G401.6 (cell line): ENCODE measurements around the gene PRAF2.

Experiments used
- FAIRE-seq: peaks from 2 replicates; lab custom pipeline; 2012; peaks lifted over from hg19 to GRCh38; lab: Jason Lieb, UNC

Gene PRAF2, protein sequence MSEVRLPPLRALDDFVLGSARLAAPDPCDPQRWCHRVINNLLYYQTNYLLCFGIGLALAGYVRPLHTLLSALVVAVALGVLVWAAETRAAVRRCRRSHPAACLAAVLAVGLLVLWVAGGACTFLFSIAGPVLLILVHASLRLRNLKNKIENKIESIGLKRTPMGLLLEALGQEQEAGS

DNA sequence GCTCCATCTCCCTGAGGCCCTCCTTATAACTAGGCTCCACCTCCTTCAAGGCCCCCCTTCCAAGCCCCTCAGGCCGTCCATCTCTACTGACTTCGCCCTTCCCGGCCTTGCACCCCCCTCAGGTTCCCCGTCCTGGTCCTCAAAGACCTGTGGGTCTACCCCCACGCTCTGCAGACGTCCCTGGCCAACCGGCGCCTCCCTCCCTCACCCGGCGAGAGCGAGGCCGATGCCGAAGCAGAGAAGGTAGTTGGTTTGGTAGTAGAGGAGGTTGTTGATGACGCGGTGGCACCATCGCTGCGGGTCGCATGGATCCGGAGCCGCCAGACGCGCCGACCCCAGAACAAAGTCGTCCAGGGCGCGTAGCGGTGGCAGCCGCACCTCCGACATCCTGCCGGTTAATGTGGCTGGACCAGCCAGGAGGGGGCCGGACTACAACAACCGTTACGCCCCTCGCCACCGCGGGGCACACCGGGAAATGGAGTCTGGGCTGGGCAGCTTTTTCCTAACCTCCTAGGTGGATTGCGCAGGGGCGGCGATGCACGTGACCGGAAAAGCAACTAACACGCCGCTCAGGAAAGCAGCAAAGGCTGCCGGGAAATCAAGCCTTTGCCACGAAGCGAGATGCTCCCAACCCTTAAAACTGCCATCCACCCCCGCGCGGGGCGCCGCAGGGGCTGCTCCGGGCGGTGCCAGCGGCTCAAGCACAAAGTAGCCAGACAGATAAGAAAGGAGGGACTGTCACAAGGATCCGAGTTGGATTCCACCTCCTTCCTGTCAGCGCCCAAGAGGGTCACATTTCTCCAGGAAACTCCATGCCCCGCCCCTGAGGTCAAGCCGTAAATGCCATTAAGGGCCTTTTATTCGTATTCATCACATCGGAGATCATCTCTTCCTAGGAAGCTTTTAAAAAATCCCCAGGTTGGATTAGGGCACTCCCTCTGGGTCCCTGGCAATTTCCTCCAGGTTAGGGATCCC is at the start of gene PRAF2:
TSS of gene PRAF2 (minus strand) at position 402 of the 975 bp plus-strand sequence. CDS start at position 387, 15 bp downstream.
- FAIRE-seq, result peak; percentile 98

DNA sequence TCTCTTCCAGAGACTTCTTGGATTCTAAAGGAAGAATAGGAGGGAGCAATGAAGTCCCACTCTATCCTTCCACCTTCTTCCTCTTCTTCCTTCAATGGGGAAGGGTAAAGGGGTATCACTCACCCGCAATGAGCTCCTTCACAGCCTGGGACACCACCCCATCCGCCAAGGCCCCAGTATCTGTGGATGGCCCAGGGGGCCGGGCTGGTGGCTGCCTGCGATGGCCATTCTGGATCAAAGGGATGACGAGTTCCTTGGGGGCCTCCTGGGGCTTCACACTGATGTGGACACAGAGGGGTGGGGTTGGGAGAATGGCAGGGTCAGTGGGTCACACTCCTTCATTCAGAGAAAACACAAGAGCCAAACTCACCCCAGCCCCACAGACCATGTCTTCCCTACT is 48.7 kb upstream of the PRAF2 start:
- FAIRE-seq, result no peak

DNA sequence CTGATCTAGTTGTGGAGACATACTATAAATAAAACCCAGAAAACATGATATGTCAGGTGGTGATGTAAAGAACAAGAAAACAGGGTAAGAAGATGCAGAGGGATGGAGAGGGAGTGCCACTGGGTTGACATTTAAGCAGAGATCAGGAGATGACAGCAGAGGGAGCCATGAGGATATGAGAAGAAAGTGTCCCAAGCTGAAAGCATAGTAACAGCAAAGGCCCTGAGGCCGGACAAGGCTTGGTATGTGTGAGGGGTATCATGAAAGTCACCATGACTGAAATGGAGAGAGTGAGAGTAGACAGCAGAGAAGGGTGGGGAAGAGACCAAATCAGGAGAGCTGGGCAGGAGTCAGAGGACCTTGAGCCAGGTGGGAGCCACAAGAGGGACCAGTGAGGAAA is 46.3 kb upstream of the PRAF2 start:
- no peak for FAIRE-seq

DNA sequence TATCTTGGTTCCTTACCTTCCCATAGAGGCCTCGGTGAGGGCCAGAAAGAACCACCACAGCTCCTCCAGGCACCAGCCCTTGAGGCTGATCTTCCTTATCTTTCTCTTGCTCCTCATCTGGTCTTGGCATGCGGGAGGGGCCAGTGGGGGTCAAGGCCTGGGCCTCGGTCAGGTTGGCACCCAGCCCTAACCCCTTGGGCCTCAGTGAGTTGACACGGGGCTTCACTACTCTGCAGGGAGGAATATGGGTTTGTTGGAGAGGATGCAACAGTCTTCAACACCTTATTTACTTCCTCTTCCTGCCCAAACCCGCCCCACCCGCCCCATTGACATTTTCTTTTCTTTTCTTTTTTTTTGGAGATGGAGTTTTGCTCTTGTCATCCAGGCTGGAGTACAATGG is 43.8 kb upstream of the PRAF2 start:
- no peak for FAIRE-seq

DNA sequence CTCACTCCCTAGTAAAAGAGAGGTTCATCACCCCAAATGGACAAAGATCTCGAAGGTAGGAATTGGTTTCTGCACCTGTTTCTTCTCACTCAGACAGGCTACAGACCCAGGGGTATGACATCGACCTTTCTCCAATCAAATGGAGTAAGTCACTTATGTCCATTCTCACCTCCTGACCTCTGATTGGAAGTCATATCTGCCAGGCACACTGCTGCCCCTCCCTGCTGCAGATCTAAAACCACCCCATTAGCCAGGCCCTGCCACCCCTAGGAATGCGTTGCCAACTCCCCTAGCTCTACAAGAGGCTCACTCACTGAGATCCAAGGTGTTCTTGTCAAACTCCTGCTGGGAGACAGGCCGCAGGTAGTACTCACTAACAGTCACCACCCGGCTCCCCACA is 42.9 kb upstream of the PRAF2 start:
- no peak for FAIRE-seq

DNA sequence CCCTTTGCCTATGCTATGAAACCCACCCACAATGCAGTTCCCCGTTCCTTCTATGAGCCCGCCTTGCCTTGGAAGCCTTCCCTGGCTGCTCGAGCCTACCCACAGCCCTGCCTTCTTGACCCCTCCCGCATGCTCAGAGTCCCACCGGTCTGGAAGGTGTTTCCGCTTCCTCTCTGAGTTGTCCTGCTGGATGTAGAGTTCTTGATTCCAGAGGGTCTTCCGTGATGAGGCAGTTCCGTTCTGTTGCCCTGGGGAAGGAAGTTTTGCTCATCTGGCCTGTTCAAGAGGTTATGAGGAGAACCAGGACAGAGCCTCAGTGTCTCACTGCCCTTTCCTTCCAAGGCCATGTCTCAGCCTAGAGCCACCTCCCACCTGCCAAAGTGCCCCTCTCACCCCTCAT is 42.3 kb upstream of the PRAF2 start:
- no peak for FAIRE-seq

DNA sequence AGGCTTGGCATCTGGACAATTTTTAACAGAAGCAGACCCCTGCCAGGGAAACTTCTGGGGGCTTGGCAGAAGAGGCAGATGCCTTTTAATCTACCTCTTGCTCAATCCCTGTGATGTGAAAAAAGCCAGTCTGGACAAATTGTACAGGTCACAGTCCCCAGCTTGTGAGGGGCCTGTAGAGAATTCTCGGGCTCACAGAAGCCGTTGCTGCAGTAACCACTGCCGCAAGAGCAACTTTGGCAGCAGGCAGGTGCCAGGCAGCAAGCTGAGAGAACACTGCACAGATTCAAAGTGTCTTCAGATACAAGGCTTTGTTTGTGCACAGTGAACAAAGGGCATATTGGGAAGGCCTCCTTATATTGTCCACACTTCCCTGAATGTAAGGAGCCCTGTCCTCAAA is 38.0 kb upstream of the PRAF2 start:
- no peak for FAIRE-seq

DNA sequence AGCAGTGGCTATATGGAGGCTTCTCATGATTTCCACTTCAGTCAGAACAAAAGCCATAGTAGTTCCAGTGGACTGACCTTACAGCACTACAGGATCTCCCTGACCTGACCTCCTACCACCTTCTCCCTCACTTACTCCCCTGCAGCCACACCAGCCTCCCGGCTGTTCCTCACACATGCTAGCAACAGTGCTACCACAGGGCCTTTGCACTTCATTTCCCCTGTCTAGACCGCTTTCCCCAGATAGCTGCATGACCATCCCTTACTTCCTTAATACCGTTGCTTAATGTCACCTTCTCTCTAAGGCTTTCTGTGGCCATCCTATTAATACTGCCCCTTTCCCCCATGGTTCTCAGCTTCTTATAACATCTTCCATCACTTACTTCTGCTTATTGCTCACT is 36.6 kb upstream of the PRAF2 start:
- FAIRE-seq, result no peak

DNA sequence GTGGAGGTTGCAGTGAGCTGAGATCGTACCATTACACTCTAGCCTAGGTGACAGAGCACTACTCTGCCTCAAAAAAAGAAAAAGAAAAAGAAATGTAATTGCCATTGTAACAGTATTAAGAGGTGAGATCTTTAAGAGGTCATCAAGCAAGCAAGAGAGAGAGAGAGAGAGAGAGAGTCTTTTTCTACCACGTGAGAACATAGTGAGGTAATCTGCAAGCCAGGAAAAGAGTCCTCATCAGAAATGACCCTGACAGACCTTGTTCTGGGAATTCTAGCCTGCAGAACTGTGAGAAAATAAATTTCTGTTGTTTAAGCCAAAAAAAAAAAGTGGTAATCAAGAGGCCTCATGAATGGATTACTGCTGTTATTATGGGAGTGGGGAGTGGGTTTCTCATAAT is 34.8 kb upstream of the PRAF2 start:
- FAIRE-seq, result no peak

DNA sequence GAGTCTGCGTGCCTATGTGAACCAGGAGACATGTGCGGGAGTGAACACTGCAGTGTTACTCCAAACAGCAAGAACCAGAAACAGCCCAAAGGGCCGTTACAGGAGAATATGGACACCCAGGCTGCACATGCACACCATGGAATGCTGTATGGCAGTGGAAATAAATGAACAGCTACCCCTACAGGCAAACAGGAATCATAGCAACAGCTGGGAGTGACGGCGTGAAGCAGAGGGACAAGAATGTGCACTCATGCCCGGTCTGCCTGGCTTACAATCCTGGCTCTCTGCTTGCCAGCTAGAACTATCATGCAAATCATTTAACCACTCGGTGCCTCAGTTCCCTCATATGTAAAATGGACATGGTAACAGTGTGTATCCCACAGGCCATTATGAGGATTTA is 33.1 kb upstream of the PRAF2 start:
- no peak for FAIRE-seq

DNA sequence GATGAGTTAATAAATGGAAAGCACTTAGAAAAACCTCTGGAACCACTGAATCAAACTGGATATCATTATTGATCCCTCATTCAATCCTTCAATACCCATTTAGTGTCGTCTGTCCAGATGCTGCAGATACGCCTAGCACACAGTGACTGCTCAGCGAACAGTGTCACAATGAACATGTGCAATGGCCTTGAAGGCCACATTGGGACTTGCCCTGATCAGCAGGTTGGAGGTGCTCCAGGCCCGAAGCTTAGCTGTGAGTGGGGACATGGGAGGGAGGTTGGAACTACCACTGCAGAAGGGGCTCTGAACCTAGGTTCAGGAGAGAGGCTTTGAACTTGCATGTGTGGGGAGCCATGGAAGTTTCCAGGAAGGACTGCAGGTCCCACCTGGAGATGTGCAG is 32.5 kb upstream of the PRAF2 start:
- FAIRE-seq, result no peak

DNA sequence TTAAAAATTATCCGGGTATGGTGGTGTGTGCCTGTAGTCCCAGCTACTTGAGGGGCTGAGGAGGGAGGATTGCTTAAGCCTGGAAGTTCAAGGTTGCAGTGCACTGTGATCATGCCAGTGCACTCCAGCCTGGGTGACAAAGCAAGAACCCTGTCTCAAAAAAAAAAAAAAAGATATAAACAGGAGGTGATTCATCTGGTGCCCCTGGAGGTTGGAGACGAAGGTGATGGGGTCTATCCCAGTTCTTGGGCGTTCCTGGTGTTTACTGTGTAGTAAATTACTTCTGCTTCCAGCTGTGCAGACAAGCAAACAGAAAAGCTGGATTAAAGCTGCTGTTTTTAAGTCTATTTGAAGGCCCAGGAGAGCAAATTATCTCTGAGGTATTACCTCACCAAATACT is 29.8 kb upstream of the PRAF2 start:
- no peak for FAIRE-seq

DNA sequence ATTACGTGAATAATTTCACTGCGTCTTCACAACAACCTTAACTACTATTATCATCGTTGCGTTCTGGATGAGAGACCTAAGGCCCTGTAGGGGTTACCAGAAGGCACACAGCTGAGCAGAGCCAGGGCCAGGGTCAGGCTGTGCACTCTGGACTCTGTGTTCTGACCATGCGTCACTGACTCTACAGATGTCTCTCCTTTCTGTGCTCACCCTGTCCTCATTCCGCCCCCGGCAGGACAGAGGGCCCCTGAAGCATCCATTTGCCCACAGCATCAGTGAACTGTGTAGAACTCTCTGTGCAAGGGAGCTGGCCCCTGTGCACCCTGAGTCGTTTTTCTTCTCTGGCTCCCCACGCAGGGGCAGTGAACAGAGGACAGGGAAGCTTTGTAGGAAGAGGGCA is 28.4 kb upstream of the PRAF2 start:
- no peak for FAIRE-seq

DNA sequence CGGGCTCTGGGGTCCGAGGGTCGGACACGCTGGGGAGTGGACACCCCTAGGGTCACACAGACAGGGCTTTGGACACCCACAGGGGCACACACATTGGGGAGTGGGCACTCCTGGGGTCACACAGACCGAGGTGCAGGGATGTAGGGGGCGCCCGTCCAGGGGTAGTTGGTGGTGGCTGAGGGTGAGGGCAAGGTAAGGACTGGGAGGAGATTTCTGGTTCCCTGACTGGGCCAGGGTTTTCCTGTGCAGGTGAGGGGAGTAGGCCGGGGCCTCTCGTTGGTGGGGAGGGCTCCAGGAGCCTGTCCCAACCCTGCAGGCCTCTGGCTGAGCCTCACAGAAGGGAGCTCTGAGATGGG is 27.8 kb upstream of the PRAF2 start:
- FAIRE-seq, result no peak

DNA sequence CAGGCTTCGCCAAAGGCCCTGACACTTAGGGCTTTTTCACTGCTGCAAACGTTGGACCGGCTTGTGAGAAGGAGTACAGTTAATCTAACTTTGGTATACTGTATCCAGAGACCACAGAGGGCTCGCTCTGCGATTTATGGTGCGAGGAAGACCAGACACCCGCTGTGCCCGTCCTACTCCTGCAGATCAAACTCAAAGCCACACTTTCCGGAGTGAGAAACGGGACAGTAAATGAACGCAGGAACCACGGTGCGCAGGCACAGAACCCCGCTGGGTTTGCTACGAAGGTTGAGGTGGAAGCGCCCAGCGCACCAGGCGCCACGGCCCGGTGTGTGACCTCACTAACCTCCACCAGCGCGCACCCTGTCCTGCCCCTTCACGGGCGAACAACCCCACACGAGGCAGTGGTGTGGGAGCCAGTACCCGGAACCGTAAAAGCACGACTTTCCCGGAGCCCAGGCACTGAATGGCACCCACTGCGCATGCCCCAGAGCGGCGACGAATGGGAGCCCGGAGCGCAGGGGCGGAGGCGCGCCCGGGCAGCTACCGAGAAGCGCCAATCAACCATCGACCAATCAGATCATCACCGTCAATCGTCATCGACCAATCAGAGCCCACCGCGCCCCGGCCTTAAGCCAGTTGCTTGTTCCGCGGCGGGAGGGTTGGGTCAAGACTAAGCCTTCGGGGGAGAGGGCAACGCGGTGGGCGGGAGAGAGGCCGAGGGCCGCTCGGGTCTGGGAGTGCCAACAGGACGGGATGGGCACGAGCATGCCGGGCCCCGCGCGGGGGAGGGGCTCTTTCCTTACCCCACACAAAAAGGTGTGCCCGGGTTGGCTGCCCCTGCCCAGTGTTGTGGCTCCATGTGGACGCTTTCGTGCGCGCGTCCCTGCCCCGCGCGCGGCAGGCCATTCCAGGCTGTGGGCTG is 27.2 kb upstream of the PRAF2 start:
- peak; percentile 90 for FAIRE-seq

DNA sequence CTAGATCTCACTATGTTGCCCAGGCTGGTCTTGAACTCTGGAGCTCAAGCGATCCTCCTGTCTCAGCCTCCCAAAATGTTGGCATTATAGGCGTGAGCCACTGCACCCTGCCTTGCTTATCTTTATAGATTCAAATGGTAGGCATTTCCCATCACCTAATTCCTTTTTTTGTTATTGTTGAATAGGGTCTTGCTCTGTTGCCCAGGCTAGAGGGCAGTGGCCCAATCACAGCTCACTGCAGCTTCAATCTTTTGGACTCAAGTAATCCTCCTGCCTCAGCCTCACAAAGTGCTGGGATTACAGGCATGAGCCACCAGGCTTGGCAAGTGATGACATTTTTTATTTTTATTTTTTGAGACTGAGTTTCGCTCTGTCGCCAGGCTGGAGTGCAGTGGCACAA is 22.6 kb upstream of the PRAF2 start:
- no peak for FAIRE-seq

DNA sequence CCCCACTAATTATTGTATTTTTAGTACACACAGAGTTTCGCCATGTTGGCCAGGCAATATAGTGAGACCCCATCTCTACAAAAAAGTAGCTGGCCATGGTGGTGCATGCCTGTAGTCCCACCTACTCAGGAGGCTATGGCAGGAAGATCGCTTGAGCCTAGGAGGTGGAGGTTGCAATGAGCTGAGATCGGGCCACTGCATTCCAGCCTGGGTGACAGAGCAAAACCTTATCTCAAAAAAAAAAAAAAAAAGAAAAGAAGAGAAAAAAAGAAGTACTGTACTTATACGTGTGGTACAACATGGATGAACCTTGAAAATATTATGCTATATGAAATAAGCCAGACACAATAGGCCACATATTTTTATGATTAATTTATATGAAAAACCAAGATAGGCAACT is 15.8 kb upstream of the PRAF2 start:
- no peak for FAIRE-seq

DNA sequence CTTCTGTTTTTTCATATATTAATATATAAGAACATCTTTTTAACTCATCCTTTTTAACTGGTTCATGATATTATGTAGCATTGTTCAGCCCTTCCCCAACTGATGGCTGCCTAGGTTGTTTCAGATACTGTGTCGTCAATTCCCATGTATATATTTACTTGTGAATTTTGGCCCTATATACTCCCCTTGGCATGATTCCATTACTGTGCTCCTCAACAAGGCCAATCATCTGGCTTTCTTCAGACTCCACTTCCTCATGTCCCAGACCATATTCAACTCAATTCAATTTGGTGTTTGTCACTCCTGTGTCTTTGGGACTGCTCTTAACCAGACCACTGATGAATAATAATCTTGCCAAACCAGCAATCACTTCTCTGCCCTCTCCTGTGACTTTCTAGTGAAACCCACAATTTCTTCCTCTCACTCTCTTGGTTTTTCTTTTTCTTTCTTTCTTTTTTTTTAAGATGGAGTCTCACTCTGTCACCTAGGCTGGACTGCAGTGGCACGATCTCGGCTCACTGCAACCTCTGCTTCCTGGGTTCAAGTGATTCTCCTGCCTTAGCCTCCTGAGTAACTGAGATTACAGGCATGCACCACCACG is 8.6 kb upstream of the PRAF2 start:
- no peak for FAIRE-seq

DNA sequence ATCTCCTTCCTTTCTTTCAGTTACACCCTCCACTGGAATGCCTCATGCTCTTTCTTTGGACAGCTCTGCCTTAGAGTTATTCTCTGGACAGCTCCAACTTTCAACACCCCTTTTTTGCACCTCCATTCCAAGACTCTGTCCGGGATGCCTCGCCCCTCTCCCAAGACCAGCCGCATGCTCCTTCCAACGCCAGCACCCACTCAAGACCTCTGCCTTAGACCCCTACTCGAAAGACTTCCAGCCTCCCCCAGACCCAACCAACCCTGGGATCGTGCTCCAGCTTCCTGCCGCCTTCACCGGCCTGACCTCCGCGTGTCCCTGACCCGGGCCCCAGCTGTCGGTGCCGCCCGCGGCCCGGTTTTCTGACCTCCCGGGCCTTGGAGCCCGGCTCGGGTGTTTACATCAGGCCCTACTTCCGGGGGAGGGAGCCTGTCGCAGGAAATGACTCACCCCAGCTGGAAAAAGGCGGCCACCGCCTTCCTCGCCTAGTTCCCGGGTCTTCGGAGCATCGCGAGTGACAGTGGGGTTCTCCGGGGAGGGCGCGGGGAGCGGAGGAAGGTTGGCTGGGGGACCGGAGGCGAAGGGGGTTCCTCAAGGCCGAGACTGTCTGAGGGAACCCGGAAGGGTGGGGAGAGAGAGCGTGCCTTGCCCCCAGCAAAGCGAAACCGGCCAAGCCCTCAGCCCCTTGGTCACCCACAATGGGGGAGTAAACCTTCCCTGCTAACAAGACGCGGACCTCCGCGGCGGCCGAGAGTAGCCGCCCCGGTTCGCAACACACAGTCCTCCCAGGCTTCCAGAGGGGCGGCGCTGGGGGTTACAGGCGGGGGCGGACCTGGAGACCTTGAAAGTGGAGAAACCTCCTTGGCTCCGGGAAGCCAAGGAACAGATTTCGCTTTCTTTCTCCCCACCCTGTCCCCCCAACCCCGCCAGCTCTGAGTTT is 6.0 kb upstream of the PRAF2 start, which contains the start of gene WDR45:
TSS of gene WDR45 (minus strand) at position 399 of the 940 bp plus-strand sequence. CDS start 1,792 bp downstream, outside the sequence.
- no peak for FAIRE-seq

DNA sequence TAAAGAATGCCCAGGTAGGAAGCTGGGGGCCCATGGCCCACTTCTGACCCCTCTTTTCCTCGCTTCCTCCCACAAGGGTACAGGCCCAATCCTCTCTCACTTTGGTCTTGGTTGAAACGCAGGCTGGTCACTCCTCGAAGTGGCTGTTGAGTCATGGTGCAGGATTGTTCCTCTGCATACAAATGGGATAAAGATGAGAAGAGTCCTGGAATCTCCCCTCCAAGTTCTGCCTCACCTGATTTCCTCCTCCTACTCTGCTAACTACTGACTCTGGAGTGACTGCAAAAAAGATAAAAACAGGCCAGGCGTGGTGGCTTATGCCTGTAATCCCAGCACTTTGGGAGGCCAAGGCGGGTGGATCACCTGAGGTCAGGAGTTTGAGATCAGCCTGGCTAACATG is 4.1 kb upstream of the PRAF2 start:
- no peak for FAIRE-seq

DNA sequence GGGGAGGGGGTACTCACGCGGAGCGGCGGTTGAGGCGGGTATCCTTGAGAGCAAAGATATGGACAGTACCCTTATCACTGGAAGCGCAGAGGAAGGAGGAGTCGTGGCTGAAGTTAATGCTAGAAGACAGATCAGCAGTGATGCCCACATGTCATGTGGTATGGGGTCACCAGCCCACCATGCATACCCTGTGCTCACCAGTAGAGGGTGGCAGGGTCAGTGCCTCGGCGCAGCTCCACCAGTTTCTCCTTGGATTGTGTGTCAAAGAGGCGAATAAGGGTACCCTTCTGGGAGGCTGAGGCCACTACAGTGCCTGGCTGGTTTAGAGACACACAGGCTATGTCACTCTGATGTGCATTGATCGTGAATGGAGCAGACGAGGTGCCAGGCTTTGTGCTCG is 1.5 kb upstream of the PRAF2 start:
- no peak for FAIRE-seq
